H1 (cell line): ENCODE data around the gene LPP. TPM values are rescaled to one million over a fixed set of nuclear protein-coding genes. Genes with fewer than 3 reads are reported as not detected.

Experiments used
- EP300 ChIP-seq, 2 experiments: IDR thresholded peaks; 1 replicate in 1 of 2; 2 replicates in 1 of 2; pipeline ENCODE4 v1.6.1; 2011 to 2012; ENCODE audit warnings: low read depth in 2 of 2, low read length in 2 of 2, mild to moderate bottlenecking in 2 of 2, borderline replicate concordance in 1 of 2, inconsistent platforms in 1 of 2, moderate library complexity in 1 of 2
- HDAC6 ChIP-seq: IDR thresholded peaks from one replicate; pipeline ENCODE4 v1.7.1; 2012; ENCODE audit warnings: low read depth, mild to moderate bottlenecking, inconsistent platforms, low read length, moderate library complexity
- KDM1A ChIP-seq: fragments of 200-600, 300-600 bp; sonication (generic); IDR thresholded peaks from 2 replicates; pipeline ENCODE4 v1.7.1; 2016; ENCODE audit warnings: mild to moderate bottlenecking, low read length, borderline replicate concordance
- SP4 ChIP-seq: IDR thresholded peaks from 2 replicates; pipeline ENCODE4 v1.6.1; 2012; ENCODE audit warnings: low read length, inconsistent platforms
- polyA plus RNA-seq, 7 experiments: library from polyadenylated mRNA; depleted of rRNA in 3 of 7; stranded (reverse) in 5 of 7; unstranded in 2 of 7; fragments of >200 nt in 5 of 7; fragments of 200-250 nt in 2 of 7; gene quantifications; 1 replicate in 5 of 7; 2 replicates in 1 of 7; 4 replicates in 1 of 7; pipeline versions ENCODE4 v1.2.1 to v1.2.3, GENCODE V29; 2011 to 2013; ENCODE audit warnings: missing spikeins in 2 of 7, mixed read lengths in 2 of 7
- total RNA-seq: library from RNA; stranded (reverse); fragmentation: NEBNext Ultra II Directional; extraction: Animal tissue kit (Norgen Biotek cat#: 25700); gene quantifications from 2 replicates; pipeline ENCODE4 v1.2.1, GENCODE V29; 2021

The LPP gene
- total and polyA plus RNA-seq, 2 of the 8 experiments (the other 6 are each of a cell fraction or from before 2014, with no cell fraction given): 10.0 to 53.3 TPM

GRCh38 chr3:188878076-188878475, 724.1 kb downstream of the LPP start (continued):
- no peak for TF ChIP-seq EP300 (IDR thresholded peaks at IDR 0.05; ENCODE audit: borderline replicate concordance in 1 of 2, low read depth in 2 of 2, low read length in 2 of 2)
- no peak for TF ChIP-seq KDM1A
- TF ChIP-seq SP4: no peak
- TF ChIP-seq HDAC6: no peak
